ENCODE results near the gene FOXA2. TPM values are rescaled to one million over a fixed set of nuclear protein-coding genes. Genes with fewer than 3 reads are reported as not detected.

Gene FOXA2
- total RNA-seq, 1 donor from 2014 or later: not detected

DNA sequence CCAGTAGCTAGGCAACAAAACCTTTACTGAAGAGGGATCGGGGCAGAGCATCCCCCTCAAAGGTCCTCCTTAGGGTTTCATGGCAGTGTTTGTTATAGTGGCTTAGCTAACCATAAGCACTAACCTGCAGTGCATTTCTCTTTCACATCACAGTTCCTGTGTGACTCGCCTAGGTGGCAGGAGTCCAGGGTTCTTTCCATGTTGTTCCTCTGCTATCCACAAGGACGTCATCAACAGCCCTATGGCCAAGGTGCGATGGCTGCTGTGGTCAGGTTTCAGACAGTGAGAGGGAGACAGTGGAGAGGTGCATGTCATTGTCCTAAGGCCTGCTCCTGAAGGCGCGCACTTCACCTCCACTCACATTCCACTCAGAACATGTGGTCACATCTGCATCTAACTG is 38.8 kb upstream of the FOXA2 start:
- H3K27me3 Mint-ChIP-seq: no peaks in the 10 kb centered on the region
- no peak overlapping the region for H3K27ac Mint-ChIP-seq
- ChIA-PET CTCF (no interaction called here), POLR2A (no interaction called here)
- H3K9me3 Mint-ChIP-seq: no peaks in the 10 kb centered on the region
- ATAC-seq (ENCODE audit: low read depth) (no peak), DNase-seq (no peak)
- intact Hi-C loops (cut with micrococcal nuclease): no loop called here
- TF ChIP-seq, protein P1, sequence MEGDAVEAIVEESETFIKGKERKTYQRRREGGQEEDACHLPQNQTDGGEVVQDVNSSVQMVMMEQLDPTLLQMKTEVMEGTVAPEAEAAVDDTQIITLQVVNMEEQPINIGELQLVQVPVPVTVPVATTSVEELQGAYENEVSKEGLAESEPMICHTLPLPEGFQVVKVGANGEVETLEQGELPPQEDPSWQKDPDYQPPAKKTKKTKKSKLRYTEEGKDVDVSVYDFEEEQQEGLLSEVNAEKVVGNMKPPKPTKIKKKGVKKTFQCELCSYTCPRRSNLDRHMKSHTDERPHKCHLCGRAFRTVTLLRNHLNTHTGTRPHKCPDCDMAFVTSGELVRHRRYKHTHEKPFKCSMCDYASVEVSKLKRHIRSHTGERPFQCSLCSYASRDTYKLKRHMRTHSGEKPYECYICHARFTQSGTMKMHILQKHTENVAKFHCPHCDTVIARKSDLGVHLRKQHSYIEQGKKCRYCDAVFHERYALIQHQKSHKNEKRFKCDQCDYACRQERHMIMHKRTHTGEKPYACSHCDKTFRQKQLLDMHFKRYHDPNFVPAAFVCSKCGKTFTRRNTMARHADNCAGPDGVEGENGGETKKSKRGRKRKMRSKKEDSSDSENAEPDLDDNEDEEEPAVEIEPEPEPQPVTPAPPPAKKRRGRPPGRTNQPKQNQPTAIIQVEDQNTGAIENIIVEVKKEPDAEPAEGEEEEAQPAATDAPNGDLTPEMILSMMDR (IDR thresholded peaks at IDR 0.05): no peak
- H3K4me1 Mint-ChIP-seq: no peaks in the 10 kb centered on the region
- H3K36me3 Mint-ChIP-seq (ENCODE audit: low read depth): no peaks in the 10 kb centered on the region
- no peak overlapping the region for H3K4me3 Mint-ChIP-seq

DNA sequence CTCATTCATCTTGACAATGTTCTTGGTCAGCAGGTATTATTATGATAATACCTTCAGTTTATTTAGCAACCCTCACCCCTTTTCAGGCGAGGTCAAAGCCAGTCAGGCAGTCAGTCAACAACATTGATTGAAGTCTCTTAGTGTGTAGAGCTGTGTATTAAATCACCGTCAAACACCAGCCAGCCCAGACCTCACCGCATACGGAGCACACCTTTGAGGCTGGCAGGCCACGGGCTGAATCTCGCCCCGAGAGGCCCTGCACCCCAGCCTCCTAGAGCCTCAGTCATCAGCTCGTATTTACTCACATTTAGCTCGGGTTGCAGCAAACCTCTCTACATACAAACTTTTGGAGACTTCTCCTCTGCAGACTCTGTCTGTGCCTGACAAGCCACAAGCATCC is 36.0 kb upstream of the FOXA2 start:
- intact Hi-C loops (cut with micrococcal nuclease): no loop called here
- Mint-ChIP-seq H3K27me3 (peaks cover 6% of the 10 kb centered on the region), H3K9me3 (no peaks in the 10 kb centered on the region), H3K36me3 (ENCODE audit: low read depth) (no peaks in the 10 kb centered on the region), H3K4me3 (no peak overlapping the region), H3K4me1 (no peaks in the 10 kb centered on the region), H3K27ac (no peak overlapping the region)
- CTCF ChIA-PET: no interaction called here
- TF ChIP-seq, protein P1 (IDR thresholded peaks at IDR 0.05): no peak
- DNase-seq (no peak), ATAC-seq (ENCODE audit: low read depth) (no peak)
- POLR2A ChIA-PET: no interaction called here

DNA sequence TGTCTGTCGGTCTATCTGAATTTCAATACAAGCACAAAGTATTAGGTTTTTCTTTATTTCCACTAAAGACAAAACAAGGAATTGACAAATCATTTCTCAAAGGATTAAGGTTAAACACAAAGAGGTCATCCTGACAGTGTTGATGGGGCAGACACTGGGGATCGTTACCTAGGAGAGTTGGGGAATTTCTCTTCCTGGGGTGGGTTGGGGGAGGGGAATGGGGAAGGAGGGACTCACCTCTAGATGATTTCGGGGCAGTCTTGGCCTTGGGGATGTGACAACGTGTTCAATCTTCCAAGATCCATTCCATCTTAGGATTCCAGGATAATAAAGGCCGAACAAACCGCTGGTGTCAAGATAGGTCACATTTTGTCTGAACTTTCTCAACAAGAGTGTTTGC is 35.4 kb upstream of the FOXA2 start:
- CTCF ChIA-PET: no interaction called here
- Mint-ChIP-seq H3K9me3 (no peaks in the 10 kb centered on the region), H3K36me3 (ENCODE audit: low read depth) (no peaks in the 10 kb centered on the region), H3K4me1 (no peaks in the 10 kb centered on the region), H3K27me3 (peaks cover 6% of the 10 kb centered on the region), H3K27ac (no peak overlapping the region), H3K4me3 (no peak overlapping the region)
- DNase-seq (no peak), ATAC-seq (ENCODE audit: low read depth) (no peak)
- intact Hi-C loops (cut with micrococcal nuclease): no loop called here
- POLR2A ChIA-PET: no interaction called here
- TF ChIP-seq, protein P1 (IDR thresholded peaks at IDR 0.05): no peak

DNA sequence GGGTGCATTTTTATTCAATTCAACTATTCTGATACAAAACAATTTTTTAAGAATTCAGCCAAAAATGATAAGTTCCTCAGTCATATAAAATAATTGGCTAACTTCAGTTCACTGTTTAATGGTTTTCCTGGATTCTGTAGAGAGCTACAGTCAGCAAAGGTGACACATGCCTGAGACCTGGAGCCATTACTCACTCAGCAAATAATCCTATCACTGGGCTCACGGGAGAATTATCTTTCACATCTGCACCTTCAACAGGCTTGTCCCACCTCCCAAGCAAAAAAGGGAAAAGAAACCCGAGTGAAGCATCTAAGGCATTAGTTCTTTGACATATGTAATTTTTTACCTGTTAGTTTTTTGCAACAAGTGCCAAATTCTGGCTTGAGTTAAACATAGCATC is 34.9 kb upstream of the FOXA2 start:
- H3K27ac Mint-ChIP-seq: no peak overlapping the region
- no peaks in the 10 kb centered on the region for H3K4me1 Mint-ChIP-seq
- peaks cover 9% of the 10 kb centered on the region for H3K27me3 Mint-ChIP-seq
- H3K36me3 Mint-ChIP-seq (ENCODE audit: low read depth): no peaks in the 10 kb centered on the region
- ChIA-PET POLR2A (no interaction called here), CTCF (no interaction called here)
- no peak overlapping the region for H3K4me3 Mint-ChIP-seq
- H3K9me3 Mint-ChIP-seq: no peaks in the 10 kb centered on the region
- ATAC-seq (ENCODE audit: low read depth) (no peak), DNase-seq (no peak)
- intact Hi-C loops (cut with micrococcal nuclease): no loop called here
- TF ChIP-seq, protein P1 (IDR thresholded peaks at IDR 0.05): no peak

DNA sequence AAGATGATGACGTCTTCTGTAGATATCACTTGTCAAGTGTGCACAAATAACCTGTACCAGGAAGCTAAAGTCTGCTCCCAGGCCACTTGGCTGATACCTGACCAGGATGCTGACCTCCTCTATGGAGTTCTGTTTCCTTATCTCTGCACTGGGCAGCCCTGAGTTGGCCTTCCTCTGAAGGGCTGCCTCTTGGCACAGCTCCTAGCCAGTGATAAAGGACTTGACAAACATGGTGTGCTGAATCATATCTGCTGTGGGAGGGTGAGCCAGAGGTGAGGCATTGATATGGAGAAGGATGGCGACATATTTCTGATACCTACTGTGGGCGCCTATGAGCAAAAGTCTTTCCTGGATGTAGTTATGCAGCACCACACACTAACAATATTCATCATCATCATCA is 32.8 kb upstream of the FOXA2 start:
- H3K4me1 Mint-ChIP-seq: no peaks in the 10 kb centered on the region
- ChIA-PET POLR2A (no interaction called here), CTCF (no interaction called here)
- DNase-seq (no peak), ATAC-seq (ENCODE audit: low read depth) (no peak)
- H3K27me3 Mint-ChIP-seq: peaks cover 9% of the 10 kb centered on the region
- no peaks in the 10 kb centered on the region for H3K36me3 Mint-ChIP-seq (ENCODE audit: low read depth)
- H3K27ac Mint-ChIP-seq: no peak overlapping the region
- intact Hi-C loops (cut with micrococcal nuclease): no loop called here
- H3K9me3 Mint-ChIP-seq: no peaks in the 10 kb centered on the region
- TF ChIP-seq, protein P1 (IDR thresholded peaks at IDR 0.05): no peak
- no peak overlapping the region for H3K4me3 Mint-ChIP-seq
